Smooth muscle cell of the brain vasculature (primary cell): ENCODE results near the gene UPF1.

Source experiments
- DNase-seq: peaks from one replicate; pipeline ENCODE4 v3.0.0-alpha.2; 2012; ENCODE audit warnings: low read depth, low spot score

Gene UPF1

DNA sequence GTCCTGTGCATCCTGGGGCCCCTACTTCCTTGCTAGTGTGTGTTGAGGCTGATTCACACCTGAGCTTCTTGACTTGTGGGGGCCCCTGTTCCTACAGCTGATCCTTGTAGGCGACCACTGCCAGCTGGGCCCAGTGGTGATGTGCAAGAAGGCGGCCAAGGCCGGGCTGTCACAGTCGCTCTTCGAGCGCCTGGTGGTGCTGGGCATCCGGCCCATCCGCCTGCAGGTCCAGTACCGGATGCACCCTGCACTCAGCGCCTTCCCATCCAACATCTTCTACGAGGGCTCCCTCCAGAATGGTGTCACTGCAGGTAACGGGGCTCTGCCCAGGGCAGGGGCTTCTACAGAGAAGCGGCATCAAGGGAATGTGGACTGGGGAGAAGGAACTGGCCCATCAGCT is 25.5 kb downstream of the UPF1 start:
- no peak for DNase-seq

DNA sequence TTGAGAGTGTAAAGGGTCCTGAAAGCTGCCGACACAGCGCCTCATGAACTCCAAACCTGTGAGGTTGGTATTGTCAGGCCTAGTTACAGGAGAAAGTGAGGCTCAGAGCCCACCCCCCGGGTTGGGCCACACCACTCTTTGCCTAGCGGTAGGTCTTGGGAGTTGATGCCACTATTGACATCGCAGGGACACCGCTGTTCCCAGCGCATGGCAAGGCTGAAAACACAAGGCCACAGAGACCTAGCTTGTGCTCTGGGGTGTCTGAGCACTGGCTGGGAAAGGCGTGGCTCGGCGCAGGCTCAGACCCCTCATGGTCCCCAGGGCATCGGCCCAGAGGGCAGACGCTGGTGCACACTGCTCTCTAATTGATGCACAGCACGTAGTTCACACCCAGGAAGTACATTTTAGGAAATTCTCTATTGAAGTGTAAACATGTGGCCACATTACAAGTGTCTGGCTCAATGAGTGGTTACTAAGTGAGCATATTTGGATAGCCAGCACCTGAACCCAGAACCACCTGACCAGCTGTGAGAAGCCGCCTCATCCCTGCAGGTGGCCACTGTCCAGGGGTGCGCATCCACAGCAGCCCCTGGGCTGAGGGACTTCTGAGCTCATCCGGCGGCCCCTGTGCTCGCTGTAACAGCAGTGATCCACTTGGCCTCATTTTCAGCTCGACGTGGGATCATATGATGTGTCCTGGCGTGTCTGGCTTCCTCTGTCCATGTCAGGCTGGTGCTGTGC is 27.3 kb downstream of the UPF1 start:
- DNase-seq, result no peak

DNA sequence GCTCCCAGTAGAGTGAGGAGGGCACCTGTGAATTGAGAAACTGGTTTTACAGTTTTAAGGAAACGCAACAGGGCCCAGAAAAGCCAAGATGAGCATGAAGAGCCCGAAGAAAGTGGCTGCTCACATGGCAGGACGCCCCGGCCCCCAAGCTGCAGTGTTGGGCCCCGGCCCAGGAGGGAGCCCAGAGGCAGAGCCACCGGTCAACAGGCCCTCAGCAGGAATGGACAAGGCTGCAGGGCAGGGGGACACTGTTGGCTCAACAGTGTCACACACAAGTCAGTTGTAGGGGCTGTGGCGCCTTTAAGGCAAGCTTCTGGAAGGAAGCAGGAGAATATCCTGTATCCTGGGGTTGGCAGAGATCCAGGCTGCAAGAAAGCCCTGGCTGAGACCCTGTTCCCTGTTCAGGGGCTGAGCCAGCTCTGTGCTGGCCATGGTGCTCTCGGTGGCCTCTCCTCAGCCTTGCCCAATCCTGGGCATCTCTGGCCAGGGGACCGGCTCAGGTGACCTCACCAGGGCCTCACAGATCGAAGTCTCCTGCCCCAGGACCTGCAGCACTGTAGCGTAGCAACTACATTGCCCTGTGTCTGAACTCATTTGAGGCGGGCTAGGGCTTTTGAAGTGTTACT is 28.0 kb downstream of the UPF1 start:
- no peak for DNase-seq

DNA sequence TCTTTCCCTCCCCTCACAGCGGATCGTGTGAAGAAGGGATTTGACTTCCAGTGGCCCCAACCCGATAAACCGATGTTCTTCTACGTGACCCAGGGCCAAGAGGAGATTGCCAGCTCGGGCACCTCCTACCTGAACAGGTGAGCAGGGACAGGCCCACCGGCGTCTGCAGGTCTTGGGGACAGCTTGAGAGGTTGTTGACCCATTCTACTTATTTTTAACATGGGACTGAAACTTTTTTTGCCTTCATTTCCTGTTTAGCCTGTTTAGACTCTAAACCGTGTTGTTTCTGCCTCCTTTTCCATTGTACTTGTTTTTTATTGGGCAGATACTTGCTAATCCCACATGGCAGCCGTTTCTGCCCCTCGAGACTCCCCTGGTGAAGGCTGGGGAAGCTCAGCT is 28.5 kb downstream of the UPF1 start:
- DNase-seq, result no peak

DNA sequence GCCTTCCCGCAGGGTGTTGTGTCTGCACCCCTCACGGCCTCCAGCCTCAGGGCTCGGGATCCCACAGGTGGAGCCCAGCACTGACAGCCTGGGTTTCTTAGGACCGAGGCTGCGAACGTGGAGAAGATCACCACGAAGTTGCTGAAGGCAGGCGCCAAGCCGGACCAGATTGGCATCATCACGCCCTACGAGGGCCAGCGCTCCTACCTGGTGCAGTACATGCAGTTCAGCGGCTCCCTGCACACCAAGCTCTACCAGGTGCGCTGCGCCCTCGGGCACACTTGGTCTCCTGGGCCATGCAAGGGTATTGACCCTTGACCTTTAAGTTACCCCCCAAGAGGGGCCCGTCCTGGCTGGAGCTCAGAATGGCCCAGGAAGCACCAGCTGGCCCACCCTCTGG is 29.0 kb downstream of the UPF1 start:
- no peak for DNase-seq

DNA sequence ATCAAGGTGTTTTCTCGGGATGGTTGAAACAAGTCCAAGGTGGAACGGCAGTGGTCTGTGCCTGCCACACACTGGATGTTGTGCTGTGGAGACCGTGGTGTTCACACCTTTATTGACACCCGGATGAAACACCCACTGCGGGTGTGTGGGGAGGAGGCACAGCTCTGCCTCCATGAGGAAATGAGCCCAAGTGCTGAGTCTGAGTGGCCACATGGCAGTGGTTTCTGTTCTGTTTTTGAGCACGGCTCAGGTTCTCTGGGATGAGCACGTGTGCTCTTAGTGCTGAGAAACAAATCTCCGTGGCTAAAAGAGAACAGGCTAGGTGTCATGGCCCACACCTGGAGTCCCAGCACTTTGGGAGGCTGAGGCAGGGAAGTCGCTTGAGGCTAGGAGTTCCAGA is 29.5 kb downstream of the UPF1 start:
- no peak for DNase-seq

DNA sequence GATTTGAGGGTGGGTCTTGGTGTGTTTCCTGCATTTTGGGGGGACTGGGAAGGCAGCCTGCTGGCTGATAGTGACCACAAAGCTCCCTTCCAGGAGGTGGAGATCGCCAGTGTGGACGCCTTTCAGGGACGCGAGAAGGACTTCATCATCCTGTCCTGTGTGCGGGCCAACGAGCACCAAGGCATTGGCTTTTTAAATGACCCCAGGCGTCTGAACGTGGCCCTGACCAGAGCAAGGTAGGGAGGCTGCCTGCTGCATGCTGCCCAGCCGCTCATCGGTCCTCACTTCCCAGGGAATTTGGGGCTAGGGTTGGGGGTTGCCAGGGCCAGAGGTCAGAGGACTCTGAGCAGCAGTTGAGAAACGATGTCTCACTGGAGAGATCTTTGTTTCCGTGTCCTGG is 30.2 kb downstream of the UPF1 start:
- DNase-seq, result no peak

DNA sequence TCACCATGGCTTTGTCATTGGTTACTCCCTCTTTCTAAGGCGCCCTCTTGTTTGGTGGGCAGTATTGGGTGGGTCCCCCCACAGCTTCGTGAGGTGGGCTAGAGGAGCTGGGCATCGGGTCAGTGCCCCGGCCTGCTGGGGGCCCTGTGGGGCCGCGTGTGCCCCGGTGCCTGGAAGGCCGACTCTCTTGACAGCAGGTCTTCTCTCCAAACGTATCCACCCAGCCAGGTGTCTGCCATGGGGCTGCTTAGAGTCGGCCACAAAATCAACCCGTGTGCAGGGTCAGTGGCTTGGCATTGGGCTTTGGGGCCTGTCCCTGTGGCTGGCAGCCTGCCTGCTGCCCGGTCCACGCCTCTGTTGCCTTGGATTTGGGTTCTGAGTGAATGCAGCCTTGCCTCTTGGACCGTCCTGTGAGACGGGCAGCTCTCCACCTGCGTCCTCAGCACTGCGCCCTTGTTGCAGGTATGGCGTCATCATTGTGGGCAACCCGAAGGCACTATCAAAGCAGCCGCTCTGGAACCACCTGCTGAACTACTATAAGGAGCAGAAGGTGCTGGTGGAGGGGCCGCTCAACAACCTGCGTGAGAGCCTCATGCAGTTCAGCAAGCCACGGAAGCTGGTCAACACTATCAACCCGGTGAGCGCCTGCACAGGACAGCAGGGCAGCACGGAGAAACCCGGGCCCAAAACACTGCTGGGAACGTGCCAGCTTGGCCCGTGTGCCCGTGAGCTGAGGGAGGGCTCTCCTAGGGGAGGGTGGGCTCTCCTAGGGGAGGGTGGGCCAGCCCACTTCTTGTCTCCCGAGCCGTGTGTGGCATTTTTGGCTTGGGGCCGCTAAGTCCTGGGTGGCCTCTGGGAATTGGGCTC is 31.4 kb downstream of the UPF1 start:
- DNase-seq, result no peak

DNA sequence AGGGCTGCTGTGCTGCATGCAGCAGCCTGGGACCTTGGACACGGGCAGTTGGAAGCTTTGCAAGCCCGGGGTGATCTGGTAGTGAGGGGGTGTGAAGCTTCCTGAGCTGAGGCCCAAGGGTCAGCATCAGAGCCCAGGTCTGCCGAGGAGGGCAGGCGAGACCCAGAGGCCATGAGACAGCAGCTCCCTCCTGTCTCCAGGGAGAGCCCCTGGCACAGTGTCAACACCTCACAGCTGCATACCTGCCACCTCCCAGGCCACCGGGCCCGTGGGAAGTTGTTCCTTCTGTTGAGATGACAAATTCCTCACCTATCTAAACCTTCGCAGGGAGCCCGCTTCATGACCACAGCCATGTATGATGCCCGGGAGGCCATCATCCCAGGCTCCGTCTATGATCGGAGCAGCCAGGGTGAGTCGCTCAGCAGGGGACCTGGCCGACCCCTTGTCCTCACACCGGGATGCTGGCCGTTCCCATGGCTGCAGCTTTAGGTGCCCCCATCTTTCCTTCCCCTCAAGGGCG is 32.1 kb downstream of the UPF1 start:
- DNase-seq, result no peak

DNA sequence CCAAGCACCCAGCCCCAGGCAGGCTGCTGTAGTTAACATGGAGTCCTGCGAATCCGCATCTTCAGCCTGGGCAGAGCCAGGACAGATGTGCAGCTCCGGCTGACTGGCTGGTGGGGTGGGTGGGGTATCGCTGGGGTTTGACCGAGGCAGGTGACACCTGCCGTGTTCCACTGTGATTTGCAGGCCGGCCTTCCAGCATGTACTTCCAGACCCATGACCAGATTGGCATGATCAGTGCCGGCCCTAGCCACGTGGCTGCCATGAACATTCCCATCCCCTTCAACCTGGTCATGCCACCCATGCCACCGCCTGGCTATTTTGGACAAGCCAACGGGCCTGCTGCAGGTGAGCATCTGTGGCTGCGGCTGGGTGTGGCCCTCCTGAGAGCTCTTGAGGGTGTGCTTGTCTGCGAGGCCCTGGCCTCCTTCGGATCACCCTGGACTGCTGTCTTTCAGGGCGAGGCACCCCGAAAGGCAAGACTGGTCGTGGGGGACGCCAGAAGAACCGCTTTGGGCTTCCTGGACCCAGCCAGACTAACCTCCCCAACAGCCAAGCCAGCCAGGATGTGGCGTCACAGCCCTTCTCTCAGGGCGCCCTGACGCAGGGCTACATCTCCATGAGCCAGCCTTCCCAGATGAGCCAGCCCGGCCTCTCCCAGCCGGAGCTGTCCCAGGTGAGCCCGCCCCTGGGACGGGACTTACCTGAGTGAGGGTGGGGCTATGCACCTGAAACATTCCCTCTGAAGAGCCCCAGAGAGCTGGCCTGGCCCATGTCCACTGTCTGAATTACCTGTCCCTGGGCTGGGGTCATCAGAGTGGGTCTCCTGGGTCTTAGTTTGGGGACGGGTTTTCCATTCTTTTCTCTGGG is 33.6 kb downstream of the UPF1 start:
- no peak for DNase-seq

DNA sequence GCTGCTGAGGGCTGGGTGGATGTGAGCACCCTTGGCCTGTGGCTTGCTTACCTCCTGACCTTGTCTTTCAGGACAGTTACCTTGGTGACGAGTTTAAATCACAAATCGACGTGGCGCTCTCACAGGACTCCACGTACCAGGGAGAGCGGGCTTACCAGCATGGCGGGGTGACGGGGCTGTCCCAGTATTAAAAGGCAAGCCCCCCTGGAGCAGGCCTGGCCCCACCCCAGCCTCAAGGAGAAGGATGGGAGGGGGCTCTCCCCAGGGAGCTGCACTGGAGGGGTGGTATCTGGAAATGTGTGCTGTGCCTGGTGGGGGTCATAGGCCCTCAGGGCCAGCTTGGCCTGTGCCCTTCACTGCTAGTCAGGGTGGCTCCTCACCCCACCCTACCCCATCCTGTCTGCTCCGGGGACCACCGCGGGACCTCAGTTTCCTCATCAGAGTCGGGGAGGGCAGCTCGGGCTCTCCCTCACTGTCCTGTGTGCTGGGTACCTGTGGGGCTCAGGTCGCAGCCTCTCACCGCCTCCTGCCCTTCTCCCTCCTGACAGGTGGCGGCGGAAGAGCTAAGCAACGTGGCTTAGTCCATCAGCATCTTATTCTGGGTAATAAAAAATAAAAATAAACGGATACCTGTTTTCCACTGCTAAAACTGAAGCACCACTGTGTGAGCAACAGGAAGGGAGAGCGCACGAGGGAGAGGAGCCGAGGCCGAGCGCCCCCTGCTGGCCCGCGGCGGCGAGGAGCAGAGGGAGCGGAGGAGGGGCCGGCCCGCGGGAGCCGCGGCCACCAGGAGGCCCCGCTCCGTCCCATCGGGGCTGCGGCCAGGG is 34.4 kb downstream of the UPF1 start:
- DNase-seq, result no peak

DNA sequence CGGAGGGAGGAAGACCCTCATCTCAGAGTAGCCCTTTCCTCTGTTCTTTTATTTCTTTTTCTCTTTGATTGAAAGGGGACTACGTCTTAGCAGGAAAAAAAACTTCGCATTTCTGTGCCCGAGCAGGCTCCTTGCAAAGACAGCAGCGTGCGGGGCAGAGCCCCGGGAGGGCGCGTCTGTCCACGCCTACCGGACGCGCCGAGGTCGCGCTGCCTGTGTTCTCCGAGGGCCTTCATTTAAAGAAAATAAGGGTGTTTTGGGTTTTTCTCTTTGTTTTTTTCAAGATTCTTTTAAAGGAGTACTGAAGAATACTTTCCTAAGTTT is 35.0 kb downstream of the UPF1 start:
- no peak for DNase-seq

DNA sequence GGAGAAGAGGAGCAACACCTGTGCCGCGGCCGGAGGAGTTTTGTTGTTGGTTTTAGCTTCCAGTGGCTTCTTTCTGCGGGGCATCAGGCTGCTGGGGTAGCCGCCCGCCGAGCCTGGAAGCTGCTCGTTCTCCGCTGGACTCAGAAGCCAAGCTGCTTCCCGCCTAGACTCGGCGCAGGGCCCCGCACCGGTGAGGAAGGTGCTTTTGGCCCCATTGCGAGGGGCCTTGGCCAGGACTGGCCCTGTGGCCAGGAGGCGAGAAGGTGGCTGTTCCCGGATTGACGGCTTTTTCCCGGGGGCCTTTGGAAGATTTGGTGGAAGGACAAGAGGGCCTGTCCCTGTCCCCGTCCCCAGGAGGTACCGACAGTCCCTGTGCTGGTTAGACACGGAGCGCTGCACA is 35.4 kb downstream of the UPF1 start:
- no peak for DNase-seq

DNA sequence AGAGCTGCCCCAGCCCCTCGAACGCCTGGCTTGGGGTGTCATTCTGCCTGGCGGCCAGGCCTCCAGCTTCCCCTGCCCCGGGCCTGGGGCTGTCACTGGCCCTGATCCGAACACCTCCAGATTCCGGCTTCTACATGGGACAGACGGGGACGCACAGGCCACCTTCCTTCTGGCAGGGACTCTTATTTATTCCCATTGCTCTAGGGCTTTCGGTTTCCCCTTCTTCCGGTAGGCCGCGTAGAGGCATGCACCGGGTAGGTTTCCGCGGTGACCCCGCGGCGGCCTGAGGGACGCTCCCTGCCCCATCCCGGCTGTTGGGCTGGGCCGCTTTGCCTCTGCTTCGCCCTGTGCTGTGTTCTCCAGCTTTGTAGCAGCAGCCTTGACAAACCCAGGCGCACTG is 36.0 kb downstream of the UPF1 start:
- DNase-seq, result no peak

DNA sequence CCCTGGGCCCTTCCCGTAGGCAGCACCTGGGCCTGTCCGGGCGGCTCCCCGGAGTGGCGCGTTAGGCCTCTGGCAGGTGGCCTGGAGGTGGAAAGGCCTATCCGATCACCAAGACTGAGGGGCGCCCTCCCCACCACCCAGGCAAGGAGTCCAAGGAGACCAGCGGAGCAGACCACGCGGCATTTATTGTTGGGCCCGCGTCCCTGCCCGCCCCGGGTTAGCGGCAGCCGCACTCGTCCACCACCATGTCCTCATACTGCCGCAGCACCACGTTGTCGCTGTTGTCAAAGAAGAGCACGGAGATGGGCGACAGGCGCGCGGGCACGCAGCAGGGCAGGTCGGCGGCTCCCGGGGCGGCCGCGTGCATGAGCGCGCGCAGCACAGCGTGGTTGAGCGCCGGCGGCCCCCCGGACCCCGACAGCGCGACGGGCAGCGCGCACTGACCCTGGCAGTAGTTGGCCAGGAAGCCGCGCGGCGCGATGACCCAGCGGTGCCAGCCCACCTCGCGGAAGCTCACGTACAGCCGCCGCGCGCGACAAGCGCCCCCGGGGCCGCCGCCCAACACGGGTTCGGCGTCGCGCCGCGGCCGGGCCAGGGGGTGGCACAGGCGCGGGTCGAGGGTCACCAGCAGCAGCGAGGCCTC is 36.7 kb downstream of the UPF1 start:
- DNase-seq, result no peak

DNA sequence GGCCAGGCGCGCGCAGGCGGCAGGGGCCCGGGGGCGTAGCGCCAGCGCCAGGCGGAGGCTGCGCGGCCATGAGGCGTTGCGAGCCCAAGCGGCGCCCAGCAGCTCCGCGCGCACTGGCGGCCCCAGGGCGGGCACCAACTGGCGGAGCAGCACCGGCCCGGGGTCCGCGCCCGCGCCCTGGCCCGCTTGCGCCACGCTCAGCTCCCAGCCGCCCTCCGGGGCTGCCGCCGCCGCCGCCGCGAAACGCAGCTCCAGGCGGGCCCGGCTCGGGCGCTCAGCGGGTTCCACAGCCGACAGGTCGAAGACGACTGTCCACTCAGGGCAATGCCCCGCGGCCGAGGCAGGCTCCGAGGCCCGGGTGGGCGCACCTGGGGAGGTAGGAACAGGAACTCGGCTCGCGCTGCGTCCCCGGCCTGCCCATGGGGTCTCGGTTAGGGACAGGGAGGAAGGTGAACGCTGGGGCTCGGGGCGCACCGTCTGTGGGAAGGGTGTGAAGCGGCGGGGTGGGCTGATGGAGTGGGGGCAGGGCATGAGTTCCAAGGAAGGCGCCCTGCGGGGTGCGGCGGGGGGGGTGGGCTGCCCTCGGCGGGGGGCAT is 37.4 kb downstream of the UPF1 start:
- DNase-seq, result no peak

DNA sequence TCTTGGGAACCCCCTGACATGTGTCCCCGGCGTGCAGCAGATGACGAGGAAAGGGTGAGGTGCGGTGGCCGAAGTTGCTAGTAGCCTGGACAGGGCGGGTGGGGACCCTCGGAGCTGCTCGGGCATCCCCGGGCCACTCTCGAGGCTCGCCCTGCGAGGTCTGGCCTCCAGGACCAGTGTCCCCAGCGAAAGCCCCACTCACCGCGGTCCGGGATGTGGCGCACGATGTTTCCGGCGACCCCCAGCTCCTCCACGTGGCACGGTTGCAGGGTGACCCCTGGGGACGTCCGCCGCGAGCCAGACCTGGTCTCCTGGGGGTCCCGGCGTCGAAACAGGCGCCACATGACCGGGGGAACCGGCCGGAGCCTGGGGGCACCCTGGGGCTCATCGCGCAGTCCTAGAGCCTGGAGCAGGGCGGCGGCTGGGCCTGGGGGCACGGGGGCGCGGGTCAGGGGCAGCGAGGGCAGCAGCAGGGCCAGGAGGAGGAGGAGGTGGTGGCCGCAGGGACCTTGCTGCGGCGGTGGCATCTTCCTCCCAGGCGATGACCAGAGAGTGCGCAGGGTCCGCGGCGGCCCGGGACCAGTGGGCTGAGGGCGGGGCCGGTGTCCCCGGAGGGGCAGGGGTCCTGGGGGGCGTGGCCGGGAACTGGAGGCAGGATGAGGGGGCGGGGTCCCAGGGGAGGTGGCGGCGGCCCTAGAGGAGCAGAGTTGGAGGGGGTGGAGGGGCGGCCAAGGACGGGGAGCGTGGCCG is 38.2 kb downstream of the UPF1 start:
- no peak for DNase-seq

DNA sequence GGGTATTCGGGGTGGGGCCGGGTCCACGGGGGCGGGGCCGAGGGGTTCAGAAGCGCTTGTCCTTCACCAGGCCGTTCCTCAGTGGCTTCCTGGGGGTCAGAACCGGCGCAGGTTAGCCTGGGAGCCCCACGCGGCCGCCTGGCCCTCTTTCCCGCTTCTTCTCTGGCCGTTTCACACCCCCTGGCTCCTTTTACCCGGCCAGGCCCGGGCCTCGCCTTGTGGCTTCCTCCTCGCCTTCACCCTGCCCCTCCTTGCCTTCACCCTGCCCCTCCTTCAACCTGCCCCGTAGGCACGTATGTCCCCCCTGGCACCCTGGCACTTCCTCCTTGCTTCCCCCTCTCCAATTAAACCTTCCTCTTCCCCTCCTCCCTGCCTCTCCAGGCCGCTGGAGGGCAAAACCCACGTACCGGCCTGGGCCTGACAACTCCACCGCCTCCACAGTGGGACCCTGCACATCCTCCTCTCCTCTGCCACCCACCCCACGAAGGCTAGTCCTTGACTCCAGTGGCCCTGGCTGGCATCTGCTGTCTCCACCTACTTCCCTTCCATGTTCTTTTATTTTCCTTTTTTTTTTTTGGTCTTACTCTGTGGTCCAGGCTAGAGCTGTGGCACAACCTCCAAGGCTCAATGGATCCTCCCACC is 38.9 kb downstream of the UPF1 start:
- no peak for DNase-seq

DNA sequence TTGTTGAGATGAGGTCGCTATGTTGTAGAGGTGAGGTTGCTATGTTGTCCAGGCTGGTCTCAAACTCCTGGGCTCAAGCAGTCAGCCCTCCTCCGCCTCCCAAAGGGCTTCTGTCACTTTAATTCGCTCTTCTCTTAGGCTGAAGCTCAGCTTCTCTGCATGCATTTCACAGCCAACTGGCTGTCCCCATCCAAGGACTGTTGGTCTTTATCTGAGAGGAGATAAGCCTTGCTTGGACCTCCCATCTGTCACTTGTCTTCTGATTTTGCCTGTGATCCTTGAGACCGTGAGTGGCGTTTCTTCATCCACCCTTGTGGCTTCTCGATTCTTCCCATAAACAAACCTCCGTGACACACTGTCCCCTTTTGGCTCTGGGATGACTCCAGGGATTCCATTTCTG is 39.8 kb downstream of the UPF1 start:
- no peak for DNase-seq
